ENCODE data around the gene C9orf153. TPM values are rescaled to one million over a fixed set of nuclear protein-coding genes. Genes with fewer than 3 reads are reported as not detected.

The C9orf153 gene
- total and polyA plus RNA-seq, 2 of the 8 experiments (the other 6 are each of a cell fraction or from before 2014, with no cell fraction given) = not detected

- no peak overlapping the region for H2AK5ac ChIP-seq (ENCODE audit: low read depth, low read length)
- no peak overlapping the region for H3K18ac ChIP-seq (ENCODE audit: extremely low read depth, low read length)
- no peak overlapping the region for H2BK12ac ChIP-seq (ENCODE audit: low read depth, low read length)
- H2BK20ac ChIP-seq (ENCODE audit: low read length) = no peak overlapping the region
- H2BK5ac ChIP-seq (ENCODE audit: low read depth, low read length) = no peak overlapping the region
- H3K79me2 ChIP-seq (ENCODE audit: control insufficient read depth in 1 of 2, insufficient read depth in 2 of 2, low read length in 2 of 2) = no peaks in the 10 kb centered on the region
- H3K36me3 ChIP-seq (ENCODE audit: control insufficient read depth in 2 of 4, insufficient read depth in 4 of 4, low read length in 3 of 4) = no peaks in the 10 kb centered on the region
- WGBS, 2 experiments (ENCODE audit: extremely low coverage in 1 of 2, insufficient coverage in 1 of 2, insufficient read length in 1 of 2, insufficient replicate concordance in 2 of 2, low coverage in 1 of 2, low lambda C conversion rate in 2 of 2, missing lambda C conversion rate in 1 of 2) = 89% methylated on average over 7 of the region's 7 CpGs; no CpG with 5 or more reads in 1 of the 2 experiments
- H3K27ac ChIP-seq (ENCODE audit: low read depth, low read length) = no peak overlapping the region
- H3K56ac ChIP-seq (replicated peaks; ENCODE audit: insufficient read length, low read depth, low read length) = no peak overlapping the region
- H3K9me3 ChIP-seq (ENCODE audit: insufficient read depth in 2 of 2, low read depth in 1 of 2, low read length in 1 of 2) = no peaks in the 10 kb centered on the region
- H4K20me1 ChIP-seq (replicated peaks in 1 of 2; ENCODE audit: control insufficient read depth in 1 of 2, insufficient read depth in 2 of 2, low read length in 2 of 2) = no peaks in the 10 kb centered on the region
- H3K27me3 ChIP-seq (replicated peaks in 1 of 4; ENCODE audit: control insufficient read depth in 3 of 4, extremely low read depth in 1 of 4, insufficient read depth in 3 of 4, low read length in 3 of 4) = no peaks in the 10 kb centered on the region
- H3K23me2 ChIP-seq (ENCODE audit: low read depth, low read length) = no peaks in the 10 kb centered on the region; the same call in 1 of the 2 replicates
- H3K4me2 ChIP-seq (ENCODE audit: insufficient read depth in 1 of 2, low read depth in 2 of 2, low read length in 2 of 2) = no peak overlapping the region
- no peak overlapping the region for H3K14ac ChIP-seq (ENCODE audit: insufficient read length)
- ChIA-PET POLR2A (ENCODE audit: partially characterized antibody) (no interaction called here), CTCF (ENCODE audit: partially characterized antibody) (interaction anchor here (0.9 to 1.5 kb wide), 4 partner anchors 9 to 206 kb away, joined by 3 to 5 read pairs (median 3); no protein-coding TSS in a partner anchor)
- no peak overlapping the region for H2BK120ac ChIP-seq (replicated peaks; ENCODE audit: low read depth, low read length)
- TF ChIP-seq CHD1 (IDR thresholded peaks at IDR 0.05; ENCODE audit: low read depth, low read length) (no peak), TAF7 (optimal IDR thresholded peaks at IDR 0.05; ENCODE audit: borderline replicate concordance, low read depth, low read length) (no peak), SIX5 (IDR thresholded peaks at IDR 0.05; ENCODE audit: low read depth, low read length) (no peak), RFX5 (IDR thresholded peaks at IDR 0.05; ENCODE audit: borderline replicate concordance, low read depth, low read length) (no peak), GTF2F1 (IDR thresholded peaks at IDR 0.05; ENCODE audit: borderline replicate concordance, low read depth, low read length) (no peak), MAFK (IDR thresholded peaks at IDR 0.05; ENCODE audit: low read depth, low read length) (no peak), RBBP5 (IDR thresholded peaks at IDR 0.05; ENCODE audit: borderline replicate concordance, low read depth, low read length) (no peak), BCL11A (IDR thresholded peaks at IDR 0.05; ENCODE audit: low read depth in 2 of 2, low read length in 2 of 2) (no peak), TCF12 (IDR thresholded peaks at IDR 0.05; ENCODE audit: low read depth, low read length) (no peak), ZNF274 (IDR thresholded peaks at IDR 0.05; ENCODE audit: borderline replicate concordance, extremely low read depth, low read length) (no peak), BACH1 (IDR thresholded peaks at IDR 0.05; ENCODE audit: low read length) (no peak), SP4 (IDR thresholded peaks at IDR 0.05; ENCODE audit: low read length) (no peak), TBP (IDR thresholded peaks at IDR 0.05; ENCODE audit: low read depth, low read length) (no peak), SIRT6 (IDR thresholded peaks at IDR 0.05; ENCODE audit: low read length) (no peak), RAD21 (IDR thresholded peaks at IDR 0.05 in 1 of 2, conservative IDR thresholded peaks at IDR 0.05 in 1 of 2; ENCODE audit: low read depth in 2 of 2, low read length in 2 of 2) (no peak), EGR1 (IDR thresholded peaks at IDR 0.05; ENCODE audit: borderline replicate concordance, low read depth, low read length) (no peak)
- no peak overlapping the region for H3K4me3 ChIP-seq (ENCODE audit: extremely low read depth in 1 of 4, insufficient read depth in 2 of 4, low read depth in 3 of 4, low read length in 4 of 4)
- H3K23ac ChIP-seq (ENCODE audit: insufficient read length) = no peak overlapping the region
- no peaks in the 10 kb centered on the region; a peak in 1 of 7 replicates for H3K4me1 ChIP-seq (replicated peaks in 1 of 4; ENCODE audit: control insufficient read depth in 3 of 4, insufficient read depth in 4 of 4, low read length in 3 of 4)
- FAIRE-seq (no peak), DNase-seq (ENCODE audit: low read depth in 1 of 2, low spot score in 2 of 2) (no peak)
- no peak overlapping the region for H2BK15ac ChIP-seq (ENCODE audit: low read length)
- H3K79me1 ChIP-seq (ENCODE audit: low read depth, low read length) = no peaks in the 10 kb centered on the region
- H2AFZ ChIP-seq (ENCODE audit: low read length) = no peak overlapping the region
- no peak overlapping the region for H4K8ac ChIP-seq (ENCODE audit: extremely low read depth, insufficient read depth, low read length)
- H4K91ac ChIP-seq (replicated peaks; ENCODE audit: insufficient read length, low read length) = no peak overlapping the region
- H3K9ac ChIP-seq (replicated peaks in 1 of 4; ENCODE audit: extremely low read depth in 1 of 4, low read depth in 3 of 4, low read length in 3 of 4) = no peak overlapping the region
- no peak overlapping the region for H4K5ac ChIP-seq (ENCODE audit: insufficient read length, low read depth, low read length)
- no peak overlapping the region for H3K4ac ChIP-seq (replicated peaks; ENCODE audit: insufficient read length, low read depth, low read length)
Observed at GRCh38 chr9:86241216-86241615, 18.2 kb downstream of the C9orf153 start.

Measured in H1 (cell line).